HTR-8/SVneo (cell line): ENCODE results near the gene CUL7.
"Not testable (repeated sequence)": the region's sequence is repeated elsewhere in the genome, so short reads cannot be mapped to it uniquely, and the experiment has no call there.

Experiments used
- DNase-seq: peaks from one replicate; pipeline ENCODE4 v3.0.0; 2011; ENCODE audit warnings: low spot score, mixed read lengths; ENCODE audit not compliant: insufficient read length
- FAIRE-seq: peaks from 2 replicates; lab custom pipeline; 2011; peaks lifted over from hg19 to GRCh38; lab: Jason Lieb, UNC

CUL7 gene

GRCh38 chr6:43053545-43054205 is at the start of gene CUL7:
Gene CUL7 (minus strand): TSS chr6:43053851. CDS start chr6:43052788, 1,063 bp downstream.
- peak; percentile 98 for DNase-seq
- FAIRE-seq, result no peak

DNA sequence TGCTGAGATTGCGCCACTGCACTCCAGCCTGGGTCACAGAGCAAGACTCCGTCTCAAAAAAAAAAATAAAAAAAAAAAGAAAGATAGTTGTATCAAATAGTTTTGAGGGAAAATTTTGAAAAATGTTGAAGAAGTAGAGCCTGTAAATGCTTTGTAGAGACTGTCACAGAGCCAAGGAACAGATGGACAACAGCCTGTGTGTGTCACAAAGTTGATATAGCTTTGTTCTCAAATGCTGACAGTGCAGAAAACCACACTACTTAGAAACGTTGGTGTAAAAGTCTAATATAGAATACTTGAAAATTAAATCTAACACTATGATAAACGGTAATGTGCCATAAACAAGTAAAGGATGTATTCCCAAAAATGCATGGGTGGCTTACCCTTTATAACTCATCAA is 47.8 kb upstream of the CUL7 start:
- no peak for FAIRE-seq
- no peak for DNase-seq

- no peak for FAIRE-seq
Measured at GRCh38 chr6:43097502-43097901, 43.9 kb upstream of the CUL7 start.

GRCh38 chr6:43097098-43097489 is 43.4 kb upstream of the CUL7 start:
- DNase-seq, result no peak

More at GRCh38 chr6:43097502-43097901, 43.9 kb upstream of the CUL7 start:
- DNase-seq, result no peak

DNA sequence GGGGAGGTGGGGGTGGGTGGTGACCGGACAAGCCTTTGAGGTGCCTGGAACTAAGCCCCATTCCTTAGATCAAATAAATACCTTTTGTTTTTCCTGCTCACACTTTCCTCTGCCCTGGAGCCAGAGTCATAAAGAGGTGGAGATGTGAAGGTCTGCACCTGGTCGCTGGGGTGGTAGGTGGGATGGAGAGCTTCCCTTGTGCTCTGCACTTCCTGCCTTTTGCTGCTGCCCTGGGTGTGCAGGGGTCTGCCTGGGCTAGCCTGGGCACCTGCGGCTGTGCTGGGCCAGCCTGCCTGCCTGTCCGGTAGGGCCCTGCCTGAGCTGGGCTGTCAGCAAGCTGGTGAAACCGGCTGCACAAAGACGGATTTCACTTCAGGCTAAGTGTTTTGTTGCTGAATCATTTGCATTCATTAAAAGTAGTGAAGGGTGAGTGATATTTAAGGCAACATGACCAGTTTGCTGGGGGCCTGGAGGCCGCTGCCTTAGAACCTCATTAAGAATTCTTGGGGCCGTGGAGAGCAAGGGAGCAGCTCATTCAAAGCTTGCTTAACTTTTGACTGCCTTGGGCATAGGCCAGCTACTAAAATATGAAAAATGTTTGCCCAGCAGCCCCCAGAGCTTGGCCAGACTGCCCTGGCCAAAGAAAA is 42.9 kb upstream of the CUL7 start:
- peak; percentile 33 for FAIRE-seq
- no peak for DNase-seq

More at GRCh38 chr6:43097098-43097489, 43.4 kb upstream of the CUL7 start:
- no peak for FAIRE-seq

DNA sequence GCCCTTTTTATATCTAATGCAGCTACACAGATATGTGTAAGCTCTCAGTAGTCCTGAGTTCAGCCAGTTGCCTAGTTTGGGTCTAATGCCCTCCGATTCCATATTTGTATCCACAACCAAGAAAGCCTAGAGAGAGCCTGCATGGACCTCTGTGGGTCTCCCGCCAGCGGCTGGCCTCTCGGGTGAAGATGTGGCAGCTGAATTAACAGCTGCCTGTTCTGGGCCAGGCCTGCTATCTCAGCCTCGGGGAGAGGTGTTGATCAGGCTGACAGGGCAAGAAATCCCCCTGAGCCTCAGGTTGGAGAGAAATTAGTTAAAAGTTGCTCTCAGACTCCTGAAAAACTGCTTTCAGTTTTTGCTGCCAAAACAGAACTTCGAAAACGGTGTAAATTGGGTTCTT is 42.3 kb upstream of the CUL7 start:
- DNase-seq (no peak), FAIRE-seq (no peak)

GRCh38 chr6:43093436-43094289 is 40.0 kb upstream of the CUL7 start:
- DNase-seq, result no peak
- FAIRE-seq, result no peak

DNA sequence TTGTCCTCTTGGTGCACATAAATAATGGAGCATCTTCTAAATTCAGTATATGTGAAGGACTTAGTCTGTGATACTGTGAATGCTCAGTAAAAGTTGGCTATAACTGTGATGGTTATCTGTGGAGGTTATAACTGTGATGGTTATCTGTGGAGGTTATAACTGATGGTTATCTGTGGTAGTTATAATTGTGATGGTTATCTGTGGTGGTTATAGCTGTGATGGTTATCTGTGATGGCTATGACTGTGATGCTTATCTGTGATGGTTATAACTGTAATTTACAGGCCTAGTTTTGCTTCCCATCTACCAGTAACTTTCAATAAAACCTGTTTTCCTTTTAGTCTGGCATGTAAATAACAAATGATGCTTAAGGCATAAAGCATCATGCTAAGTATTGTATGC is 39.0 kb upstream of the CUL7 start:
- DNase-seq, result no peak
- FAIRE-seq, result no peak

GRCh38 chr6:43091436-43091991 is 37.9 kb upstream of the CUL7 start:
- FAIRE-seq (no peak), DNase-seq (no peak)

GRCh38 chr6:43091020-43091419 is 37.4 kb upstream of the CUL7 start:
- DNase-seq, result no peak
- FAIRE-seq, result no peak

DNA sequence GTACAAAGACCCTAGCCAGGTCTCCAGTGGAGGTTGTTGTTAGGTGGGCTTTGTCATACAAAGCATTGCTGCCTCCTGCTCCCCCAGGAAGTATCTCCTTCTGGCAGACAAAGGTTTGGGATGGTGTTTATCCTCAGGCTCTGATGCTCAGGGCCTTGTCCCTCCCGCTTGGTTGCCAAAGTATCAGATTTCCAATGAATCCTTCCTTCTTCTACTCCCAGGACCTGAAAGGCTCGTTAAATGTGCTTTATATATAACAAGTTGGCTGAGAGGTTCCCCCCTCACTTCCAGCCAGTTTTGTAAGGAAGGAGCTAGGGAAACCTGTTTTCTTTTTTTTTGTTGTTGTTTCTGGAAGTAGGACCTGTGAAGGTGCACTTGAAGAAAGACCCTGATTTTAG is 36.9 kb upstream of the CUL7 start:
- no peak for DNase-seq
- no peak for FAIRE-seq

- DNase-seq, result no peak
- no peak for FAIRE-seq
Measured at GRCh38 chr6:43089874-43090558, 36.4 kb upstream of the CUL7 start.

DNA sequence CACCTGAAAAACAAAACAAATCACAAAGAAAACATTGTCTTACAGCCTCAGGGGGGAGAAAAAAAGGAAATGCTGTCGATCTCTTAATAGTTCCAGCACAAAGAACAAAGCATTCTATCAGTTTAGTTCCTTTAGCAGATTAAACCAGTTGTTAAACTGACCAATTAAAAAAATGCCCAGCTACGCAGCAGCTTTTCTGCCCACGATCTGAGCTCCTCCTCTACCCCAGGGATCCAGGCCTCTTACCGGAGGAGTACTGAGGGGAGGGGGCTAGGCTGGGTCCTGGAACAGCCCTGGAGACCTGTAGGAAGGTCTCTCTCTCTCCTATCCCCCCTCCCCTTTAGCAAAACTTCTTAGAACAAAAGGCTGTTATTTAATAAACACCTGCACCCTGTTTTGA is 35.8 kb upstream of the CUL7 start:
- DNase-seq (no peak), FAIRE-seq (no peak)

GRCh38 chr6:43088654-43089056 is 35.0 kb upstream of the CUL7 start:
- DNase-seq (peak; percentile 61), FAIRE-seq (no peak)

DNA sequence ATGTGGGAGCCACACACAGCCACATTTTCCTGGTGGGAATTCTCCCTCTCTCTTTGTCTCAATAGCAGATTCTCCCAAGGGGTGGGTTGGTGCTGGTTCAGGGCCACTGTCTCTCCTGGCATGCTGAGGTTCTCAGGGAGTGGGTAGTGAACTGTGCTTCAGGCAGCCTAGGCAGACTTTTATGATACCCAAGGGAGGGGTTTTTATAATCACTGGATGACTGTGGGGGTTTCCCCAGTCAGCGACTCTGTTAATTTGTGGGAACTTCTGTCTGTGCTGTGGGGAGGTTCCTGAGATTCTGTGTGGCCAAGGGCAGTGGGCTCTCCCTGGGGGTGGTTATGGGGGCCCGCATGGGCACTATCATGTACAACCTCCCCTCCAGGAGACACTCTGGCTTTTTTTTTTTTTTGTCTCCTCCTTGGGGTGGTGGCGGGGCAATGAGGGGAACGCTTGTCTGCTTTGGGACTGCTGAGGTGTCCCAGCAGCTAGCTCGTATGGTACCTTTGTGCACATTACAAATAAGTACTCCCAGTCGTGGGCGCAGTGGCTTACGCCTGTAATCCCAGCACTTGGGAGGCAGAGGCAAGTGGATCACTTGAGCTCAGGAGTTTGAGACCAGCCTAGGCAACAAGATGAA is 32.5 kb upstream of the CUL7 start:
- DNase-seq, result no peak

DNA sequence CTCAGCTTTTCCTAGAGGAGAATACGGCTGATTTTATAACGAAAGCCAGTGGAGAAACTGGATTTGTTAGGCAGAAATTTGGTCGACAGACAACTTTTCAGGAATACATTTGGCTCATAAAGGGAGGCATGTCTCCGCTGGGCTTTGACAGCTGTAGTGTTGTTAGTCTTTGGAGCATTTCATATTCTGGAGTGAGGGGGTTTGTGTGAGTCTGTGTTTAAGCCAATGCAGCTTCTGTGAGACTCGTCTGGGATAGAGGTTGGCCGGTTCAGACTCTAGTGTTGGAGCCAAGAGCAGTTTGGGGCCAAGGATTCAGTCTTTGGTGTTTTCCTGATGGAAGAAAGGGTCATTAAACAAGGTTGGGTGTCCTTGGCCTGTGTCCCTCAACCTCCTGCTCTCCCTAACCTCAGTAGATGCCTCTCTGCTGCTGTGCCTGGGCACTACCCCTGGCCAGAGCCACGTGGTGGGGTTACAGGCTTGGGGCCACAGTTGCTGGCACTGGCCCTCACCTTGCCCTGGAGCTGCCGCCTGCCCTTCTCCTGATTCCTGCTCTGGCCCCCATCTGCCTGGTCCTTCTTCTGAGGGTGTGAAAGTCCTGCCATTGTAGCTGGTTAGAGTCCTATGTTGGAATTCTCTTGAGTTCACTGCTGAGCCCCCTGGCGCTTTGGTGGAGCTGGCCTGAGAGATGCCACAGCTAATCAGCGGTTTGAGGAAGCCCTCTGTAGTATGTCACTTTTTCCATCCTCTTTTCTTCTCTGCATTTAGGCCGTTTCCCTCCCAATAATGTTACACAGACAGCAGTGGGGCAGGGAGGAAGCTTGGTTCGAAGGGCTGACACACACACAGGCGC is 29.4 kb upstream of the CUL7 start:
- DNase-seq (no peak), FAIRE-seq (no peak)

More for the DNA sequence above, 32.5 kb upstream of the CUL7 start:
- no peak for FAIRE-seq

- FAIRE-seq, result not testable (repeated sequence)
Measured at GRCh38 chr6:43081922-43082321, 28.3 kb upstream of the CUL7 start.

DNA sequence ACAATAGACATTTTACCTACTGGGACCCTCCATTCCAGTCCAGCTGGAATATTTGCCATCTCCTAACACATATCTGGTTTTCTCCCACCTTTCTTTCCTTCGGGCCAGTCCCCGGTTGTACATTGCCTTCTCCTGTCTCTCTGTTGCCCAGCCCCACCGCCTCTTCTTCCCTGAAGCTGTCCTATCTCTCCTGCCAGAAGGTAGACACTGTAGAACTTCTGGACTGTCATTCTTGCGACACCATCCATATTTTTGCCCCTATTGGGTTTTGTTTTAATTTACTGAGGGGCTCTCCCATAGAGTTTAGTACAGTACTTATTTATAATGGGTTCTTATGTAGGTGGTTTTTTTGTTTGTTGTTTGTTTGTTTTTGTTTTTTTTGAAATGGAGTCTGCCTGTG is 27.4 kb upstream of the CUL7 start:
- no peak for DNase-seq
- FAIRE-seq, result no peak

More at GRCh38 chr6:43081922-43082321, 28.3 kb upstream of the CUL7 start:
- not testable (repeated sequence) for DNase-seq

GRCh38 chr6:43078691-43079090 is 25.0 kb upstream of the CUL7 start:
- DNase-seq (no peak), FAIRE-seq (no peak)
